OCI-LY3 (cell line): Measurements from ENCODE around the gene MYH10.
A peak's percentile ranks its signal among the peaks of the same experiment; 100 is the strongest.

Source experiments
- H2AFZ ChIP-seq: fragments of 200-600, 300-600 bp; shearing (Covaris generic); 2 replicates; pipeline ENCODE4 v1.6.0; 2014; ENCODE audit warnings: antibody characterized with exemption, low read depth, low read length
- H3K27ac ChIP-seq: fragments of 200-600, 300-600 bp; sonication (generic); 2 replicates; pipeline ENCODE4 v1.5.1; 2014; ENCODE audit warnings: mild to moderate bottlenecking, low read length, moderate library complexity, mixed read lengths
- H3K27me3 ChIP-seq: fragments of 200-600, 300-600 bp; sonication (generic); 2 replicates; pipeline ENCODE4 v1.6.1; 2014; ENCODE audit warnings: low read depth, low read length, mixed read lengths
- H3K36me3 ChIP-seq: fragments of 200-600, 300-600 bp; sonication (generic); replicated peaks from 2 replicates; pipeline ENCODE3; 2014; ENCODE audit warnings: low read depth, low read length, mixed read lengths
- H3K4me1 ChIP-seq: fragments of 300-600, 200-600 bp; sonication (generic); 2 replicates; pipeline ENCODE4 v1.6.1; 2014; ENCODE audit warnings: low read length, mixed read lengths
- H3K4me2 ChIP-seq: fragments of 200-600, 300-600 bp; sonication (generic); 2 replicates; pipeline ENCODE4 v1.6.1; 2014; ENCODE audit warnings: low read length, mixed read lengths
- H3K4me3 ChIP-seq: fragments of 300-600, 200-600 bp; sonication (generic); 2 replicates; pipeline ENCODE4 v1.5.1; 2014; ENCODE audit warnings: antibody characterized with exemption, mild to moderate bottlenecking, low read length, moderate library complexity
- H3K79me2 ChIP-seq: fragments of 300-600, 200-600 bp; shearing (Covaris generic); 2 replicates; pipeline ENCODE4 v1.6.1; 2014; ENCODE audit warnings: mild to moderate bottlenecking, low read length, mixed read lengths
- H3K9ac ChIP-seq: fragments of 300-600, 200-600 bp; shearing (Covaris generic); 2 replicates; pipeline ENCODE4 v1.6.0; 2014; ENCODE audit warnings: mild to moderate bottlenecking, low read length, moderate library complexity
- H3K9me3 ChIP-seq: fragments of 200-600, 300-600 bp; shearing (Covaris generic); 2 replicates; pipeline ENCODE4 v1.6.1; 2014; ENCODE audit warnings: low read length, mixed read lengths; ENCODE audit not compliant: insufficient read depth
- H4K20me1 ChIP-seq: fragments of 200-600, 300-600 bp; sonication (generic); 2 replicates; pipeline ENCODE4 v1.6.1; 2016; ENCODE audit warnings: low read length, mixed read lengths; ENCODE audit not compliant: insufficient read depth
- CTCF ChIP-seq: fragments of 200-600, 300-600 bp; sonication (generic); IDR thresholded peaks from 2 replicates; pipeline ENCODE4 v1.5.1; 2014; ENCODE audit warnings: antibody characterized with exemption, low read length, low read depth
- EZH2phosphoT487 ChIP-seq: fragments of 200-600 bp; shearing (Covaris generic); IDR thresholded peaks from 2 replicates; pipeline ENCODE4 v1.6.1; 2018; ENCODE audit warnings: antibody characterized with exemption, mixed run types, low read depth

MYH10 gene

DNA sequence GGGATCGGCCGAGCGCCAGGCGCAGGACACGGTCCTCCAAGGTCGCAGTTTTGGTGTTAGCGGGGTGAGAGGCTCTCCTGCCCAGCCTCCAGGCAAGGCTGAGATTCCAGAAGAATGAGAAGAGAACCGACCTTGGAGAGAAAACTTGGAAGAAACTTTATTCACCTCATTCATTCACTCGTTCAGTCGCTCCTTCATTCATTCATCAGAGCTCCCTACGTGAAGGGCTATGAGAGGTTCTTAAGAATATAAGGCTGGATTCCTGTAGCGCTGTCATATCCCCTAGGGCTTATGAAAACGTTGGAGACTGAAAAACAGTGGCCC, 991 bp upstream of the MYH10 start:
- TF ChIP-seq EZH2phosphoT487, result no peak
- TF ChIP-seq CTCF, result no peak
- peak overlapping the region; percentile 99 for H3K4me3 ChIP-seq
- H3K9ac ChIP-seq, result peak overlapping the region; percentile 89
- H3K36me3 ChIP-seq, result no peaks in the 10 kb centered on the region
- H3K4me2 ChIP-seq, result peak overlapping the region; percentile 94
- H4K20me1 ChIP-seq, result no peaks in the 10 kb centered on the region
- H3K27me3 ChIP-seq, result no peaks in the 10 kb centered on the region
- H3K27ac ChIP-seq, result peak overlapping the region; percentile 55
- H2AFZ ChIP-seq, result peak overlapping the region; percentile 82
- H3K9me3 ChIP-seq, result no peaks in the 10 kb centered on the region
- peaks cover 4% of the 10 kb centered on the region for H3K4me1 ChIP-seq
- peaks cover 7% of the 10 kb centered on the region; the same call in 1 of the 2 replicates for H3K79me2 ChIP-seq

- peak overlapping the region; percentile 89 for H3K9ac ChIP-seq
- H3K4me3 ChIP-seq, result peak overlapping the region; percentile 99
- peaks cover 4% of the 10 kb centered on the region for H3K4me1 ChIP-seq
- peak overlapping the region; percentile 94 for H3K4me2 ChIP-seq
- H2AFZ ChIP-seq, result peak overlapping the region; percentile 82
- H4K20me1 ChIP-seq, result no peaks in the 10 kb centered on the region
- H3K36me3 ChIP-seq, result no peaks in the 10 kb centered on the region
- H3K9me3 ChIP-seq, result no peaks in the 10 kb centered on the region
- H3K79me2 ChIP-seq, result peaks cover 7% of the 10 kb centered on the region; the same call in 1 of the 2 replicates
- peak overlapping the region; percentile 55 for H3K27ac ChIP-seq
- H3K27me3 ChIP-seq, result no peaks in the 10 kb centered on the region
- TF ChIP-seq EZH2phosphoT487 (no peak), CTCF (peak; percentile 25; the same call in 1 of the 2 replicates)
Measured at GRCh38 chr17:8630802-8631553, 453 bp upstream of the MYH10 start.

DNA sequence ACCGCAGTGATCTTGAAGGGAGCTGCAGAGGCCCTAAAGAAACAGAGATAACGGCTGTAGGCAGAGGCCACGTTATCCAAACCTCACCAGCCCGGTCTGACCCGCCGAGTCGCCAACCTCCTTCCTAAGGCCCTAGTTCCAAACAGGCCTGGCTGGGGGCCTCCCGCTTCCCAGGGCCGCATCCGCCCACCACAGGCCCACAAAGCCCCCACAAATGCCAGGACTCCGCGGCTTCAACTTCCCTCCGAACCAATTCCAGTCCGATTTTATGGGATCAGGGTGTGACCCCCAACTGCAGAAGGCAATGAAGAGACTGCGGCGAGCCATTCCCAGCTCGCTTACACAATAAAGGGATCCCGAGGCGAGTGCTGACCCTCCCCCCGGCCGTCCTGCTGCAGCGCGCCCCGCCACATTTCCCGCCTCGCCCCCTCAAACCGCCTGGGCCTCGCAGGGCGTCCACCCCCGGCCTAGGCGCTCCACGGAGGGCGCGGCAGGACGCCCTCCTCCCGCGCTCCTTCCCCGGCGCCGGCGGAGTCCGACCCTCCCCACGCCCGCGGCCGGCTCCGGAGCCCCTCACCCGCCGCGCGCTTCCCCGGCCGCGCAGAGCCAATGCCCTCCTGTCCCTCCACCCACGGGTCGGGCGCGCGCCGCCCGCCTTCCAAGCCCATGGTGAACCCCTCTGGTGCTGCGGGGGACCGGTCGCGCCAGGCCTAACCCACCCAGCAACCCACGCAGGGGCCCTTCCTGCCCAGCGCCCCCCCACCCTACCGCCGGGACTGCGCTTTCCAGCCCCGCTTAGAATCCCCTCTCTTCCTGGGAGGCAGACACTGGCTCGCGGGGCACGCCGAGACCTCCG, 926 bp downstream of the MYH10 start:
- Histone ChIP-seq H3K27ac (no peak overlapping the region), H3K9ac (peak overlapping the region; percentile 92; the same call in 1 of the 2 replicates)

More for the DNA sequence above, 926 bp downstream of the MYH10 start:
- TF ChIP-seq CTCF (no peak), EZH2phosphoT487 (no peak)
- Histone ChIP-seq H3K27me3 (no peaks in the 10 kb centered on the region), H3K4me2 (peak overlapping the region; percentile 78), H3K4me1 (peaks cover 4% of the 10 kb centered on the region), H3K9me3 (no peaks in the 10 kb centered on the region), H3K79me2 (peaks cover 7% of the 10 kb centered on the region; the same call in 1 of the 2 replicates), H4K20me1 (no peaks in the 10 kb centered on the region), H2AFZ (no peak overlapping the region), H3K36me3 (no peaks in the 10 kb centered on the region), H3K4me3 (peak overlapping the region; percentile 99)
